NCI-H82 treated with DMSO at 0.1 percent for 48 hours (cell line): ENCODE results near the gene UBE2O.

Experiments
- DNase-seq: peaks from one replicate; lab custom pipeline; 2025; ENCODE audit not compliant: unreplicated experiment; lab: John Stamatoyannopoulos, UW

Gene UBE2O

DNA sequence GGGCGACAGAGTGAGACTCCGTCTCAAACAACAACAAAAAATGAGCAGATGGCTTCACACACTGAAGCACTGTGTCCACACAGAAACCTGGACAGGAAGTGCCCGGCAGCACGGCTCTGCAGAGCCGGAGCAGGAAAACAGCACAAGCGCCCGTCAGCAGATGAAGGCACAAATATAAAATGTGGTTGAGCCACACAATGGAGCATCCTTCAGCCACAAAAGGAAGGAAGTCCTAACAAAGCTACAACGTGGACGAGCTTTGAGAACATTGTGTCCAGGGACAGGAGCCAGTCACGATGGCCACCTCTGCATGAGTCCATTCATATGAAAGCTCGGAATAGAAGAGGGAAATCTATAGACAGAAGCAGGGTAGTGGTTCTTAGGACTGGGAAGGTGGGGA is 32.6 kb upstream of the UBE2O start:
- DNase-seq: no peak

DNA sequence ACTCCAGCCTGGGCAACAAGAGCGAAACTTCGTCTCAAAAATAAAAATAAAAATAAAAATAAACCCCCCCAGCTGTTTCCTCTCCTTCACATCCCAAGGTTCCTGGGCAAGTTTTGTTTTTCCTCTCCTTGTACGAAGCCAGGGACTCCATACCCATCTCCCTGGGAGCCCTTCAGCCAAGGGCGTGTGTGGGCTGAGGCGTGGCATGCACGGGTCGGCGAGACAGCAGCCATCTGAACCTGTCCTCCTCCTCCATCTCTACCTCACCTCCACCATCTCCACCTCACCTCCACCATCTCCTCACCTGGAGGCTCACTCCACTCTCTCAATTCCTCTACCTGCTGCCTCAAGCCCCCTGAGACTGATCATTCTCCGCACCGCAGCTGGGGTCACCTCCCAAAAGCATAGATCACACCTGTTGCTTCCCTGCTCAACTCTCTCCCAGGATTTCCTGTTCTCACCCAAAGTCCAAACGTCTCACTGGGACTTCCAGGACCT is 31.3 kb upstream of the UBE2O start:
- no peak for DNase-seq

DNA sequence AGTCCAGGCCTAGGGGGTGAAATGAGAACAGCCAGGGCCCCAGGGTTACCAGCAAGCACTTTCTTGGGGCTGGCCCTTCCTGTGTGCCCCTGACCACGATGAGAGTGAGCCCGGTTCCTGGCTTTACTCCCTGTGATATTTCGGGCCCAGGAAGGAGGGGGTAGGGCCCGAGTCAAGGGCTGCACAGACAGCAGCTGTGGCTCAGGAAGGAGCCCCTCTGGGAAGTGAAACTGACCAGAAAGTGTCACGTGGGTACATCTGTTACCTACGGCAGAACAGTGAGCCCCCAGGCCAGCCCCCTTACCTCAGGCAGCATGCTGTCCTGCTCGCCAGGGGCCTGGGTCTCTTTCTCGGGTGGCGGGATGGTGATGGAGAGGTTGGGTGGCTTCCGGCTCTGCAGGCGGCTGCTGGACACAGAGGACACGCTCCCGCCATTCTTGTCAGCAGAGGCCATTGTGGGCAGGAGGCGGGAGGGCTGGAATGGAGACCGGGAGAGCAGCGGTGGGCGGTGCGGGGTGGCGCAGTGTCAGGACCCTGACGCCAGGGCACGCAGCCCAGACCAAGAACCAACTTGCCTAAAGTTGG is 28.2 kb upstream of the UBE2O start:
- DNase-seq: no peak

DNA sequence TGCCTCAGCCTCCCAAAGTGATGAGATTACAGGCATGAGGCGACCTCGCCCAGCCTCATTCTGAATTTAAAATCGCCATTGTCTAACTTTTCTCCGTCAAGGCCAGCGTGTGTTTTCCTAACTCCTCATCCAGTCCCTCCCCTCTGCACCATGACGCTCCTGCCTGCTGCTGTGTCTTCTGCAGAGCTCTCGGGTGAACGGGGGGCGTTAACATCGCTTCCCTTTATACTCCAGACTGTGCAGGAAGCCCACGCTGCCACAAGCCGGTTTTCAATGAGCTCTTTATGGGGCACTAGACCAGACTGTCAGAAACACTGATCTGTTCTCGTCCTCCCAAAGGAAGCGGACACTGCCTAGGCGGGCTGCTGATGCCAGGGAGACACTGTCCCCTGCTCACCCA is 27.7 kb upstream of the UBE2O start:
- no peak for DNase-seq

DNA sequence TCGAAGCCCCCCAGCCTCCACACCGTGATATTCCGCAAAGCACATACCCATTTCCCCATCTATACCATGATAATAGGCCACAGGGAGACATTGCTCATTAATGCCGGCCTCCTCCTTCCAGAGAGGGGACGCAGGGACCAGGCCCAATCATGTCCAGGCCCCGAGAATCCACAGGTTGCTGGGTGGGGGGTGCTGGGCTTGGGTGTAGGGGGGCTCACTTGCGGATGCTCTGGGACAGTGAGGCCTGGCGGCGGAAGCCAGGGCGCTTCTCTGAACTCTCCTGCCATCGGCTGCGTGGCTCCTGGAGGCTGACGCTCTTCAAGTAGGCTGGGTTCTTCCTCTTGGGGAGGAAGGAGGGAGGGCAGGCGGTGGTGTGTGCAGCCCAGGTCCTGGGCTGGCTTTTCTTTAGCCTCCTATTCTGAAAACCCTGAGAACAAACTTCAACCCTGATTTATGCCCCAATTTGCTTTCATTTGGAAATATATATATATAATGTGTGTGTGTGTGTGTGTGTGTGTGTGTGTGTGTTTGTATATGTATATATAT is 26.6 kb upstream of the UBE2O start:
- no peak for DNase-seq

DNA sequence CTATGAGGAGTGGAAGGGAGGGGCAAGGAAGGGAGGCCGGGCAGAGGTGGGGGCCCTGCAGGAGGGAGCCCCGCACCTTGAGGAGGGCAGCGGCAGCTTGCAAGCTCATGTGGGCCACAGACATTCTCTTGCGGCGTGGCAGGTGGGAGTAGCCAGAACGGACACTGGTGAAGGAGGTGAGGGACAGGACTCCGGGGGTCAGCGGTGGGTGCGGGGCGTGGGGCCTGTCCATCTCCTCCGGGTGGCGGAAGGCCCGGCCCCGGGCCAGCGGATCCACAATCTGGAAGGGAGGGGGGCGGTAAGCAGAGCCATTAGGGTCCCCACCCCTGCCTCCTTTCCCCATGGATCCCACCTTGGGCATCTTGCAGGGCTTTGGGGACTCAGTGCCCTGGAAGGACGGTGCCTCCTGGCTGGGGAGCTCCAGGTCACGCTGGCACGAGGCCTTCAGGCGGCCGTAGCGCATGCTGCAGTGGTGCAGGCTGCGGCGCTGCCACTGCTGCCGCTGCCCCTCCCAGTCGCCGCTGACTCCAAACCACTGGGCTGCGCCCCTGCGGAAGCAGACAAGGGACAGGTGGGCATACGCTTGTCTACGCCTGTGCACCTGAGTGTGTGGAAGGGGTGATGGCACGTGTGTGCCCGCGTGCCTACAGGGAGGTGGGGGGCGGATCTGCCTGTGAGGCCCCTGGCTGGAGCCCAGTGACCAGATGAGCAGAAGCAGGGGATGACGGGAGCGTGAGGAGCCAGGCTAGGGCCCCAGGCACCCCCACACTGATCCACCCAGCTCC is 26.0 kb upstream of the UBE2O start:
- DNase-seq: no peak

DNA sequence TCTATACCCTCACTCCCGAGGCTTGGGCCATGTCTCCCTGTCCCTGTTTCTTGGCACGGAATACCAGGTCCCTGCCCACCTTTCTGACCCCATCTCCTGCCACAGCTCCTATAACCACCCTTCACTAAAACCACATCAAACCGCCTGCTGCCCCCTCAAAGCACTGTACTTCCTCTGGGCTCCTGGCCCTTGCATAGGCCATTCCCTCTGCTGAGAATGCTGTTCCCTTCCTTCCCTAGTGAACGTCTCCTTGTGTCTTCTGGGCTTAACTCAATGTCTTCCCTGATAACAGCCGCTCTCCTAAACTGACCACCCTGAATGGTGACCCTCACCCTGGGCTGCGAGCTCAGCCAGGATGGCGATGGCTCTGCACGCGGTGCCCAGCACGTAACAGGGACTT is 25.1 kb upstream of the UBE2O start:
- DNase-seq: no peak

DNA sequence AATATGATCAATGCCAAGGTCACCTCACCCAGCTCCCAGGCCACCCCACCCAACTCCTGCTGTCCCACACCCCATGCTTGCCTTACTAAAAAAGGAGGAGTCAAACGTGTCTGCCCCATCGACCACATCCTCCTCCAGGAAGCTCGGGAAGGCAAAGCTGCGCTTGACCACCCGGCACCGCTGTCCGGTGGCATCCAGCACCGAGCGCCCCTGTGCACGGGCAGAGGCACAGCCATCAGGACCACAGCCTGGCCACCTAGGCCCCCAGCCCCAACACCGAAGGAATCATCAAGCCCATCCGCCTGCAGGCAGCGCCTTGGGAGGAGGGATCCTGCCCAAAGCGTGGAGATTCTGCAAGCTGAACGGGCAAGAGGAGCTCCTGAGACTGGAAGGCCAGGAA is 24.6 kb upstream of the UBE2O start:
- DNase-seq: no peak

DNA sequence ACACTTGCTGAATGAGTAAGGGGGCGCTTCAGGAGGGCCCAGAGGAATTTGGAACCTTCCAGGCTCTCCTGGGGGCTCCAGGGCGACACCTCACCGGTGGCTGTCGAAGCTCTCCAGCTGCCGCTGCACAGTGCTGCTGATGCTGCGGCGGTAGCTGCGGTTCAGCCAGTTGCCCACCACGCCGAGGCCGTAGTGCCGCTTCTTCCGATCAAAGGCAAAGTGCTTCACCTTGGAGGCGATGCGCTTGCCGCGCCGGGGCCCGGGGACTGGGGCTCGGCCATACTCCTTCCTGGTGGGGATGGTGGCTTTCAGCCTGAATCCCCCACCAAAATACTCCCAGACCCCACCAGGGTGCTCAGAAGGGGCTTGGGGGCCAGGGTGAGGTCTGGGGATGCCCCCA is 23.8 kb upstream of the UBE2O start:
- no peak for DNase-seq

DNA sequence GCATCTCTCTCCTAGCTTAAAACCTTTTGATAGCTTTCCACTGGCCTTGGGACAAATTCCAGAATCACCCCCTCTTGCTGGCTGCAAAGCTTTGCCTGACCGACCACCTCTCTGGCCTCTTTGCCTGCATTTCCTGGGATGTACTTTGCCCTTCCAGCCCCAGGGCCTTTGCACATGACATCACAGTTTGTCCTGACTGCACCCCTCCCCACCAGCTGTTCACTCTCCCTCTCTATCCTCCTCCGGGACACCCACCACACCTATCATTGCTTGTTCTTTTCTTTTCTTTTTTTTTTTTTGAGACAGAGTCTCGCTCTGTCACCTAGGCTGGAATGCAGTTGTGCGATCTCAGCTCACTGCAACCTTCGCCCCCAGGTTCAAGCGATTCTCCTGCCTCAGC is 22.4 kb upstream of the UBE2O start:
- no peak for DNase-seq

DNA sequence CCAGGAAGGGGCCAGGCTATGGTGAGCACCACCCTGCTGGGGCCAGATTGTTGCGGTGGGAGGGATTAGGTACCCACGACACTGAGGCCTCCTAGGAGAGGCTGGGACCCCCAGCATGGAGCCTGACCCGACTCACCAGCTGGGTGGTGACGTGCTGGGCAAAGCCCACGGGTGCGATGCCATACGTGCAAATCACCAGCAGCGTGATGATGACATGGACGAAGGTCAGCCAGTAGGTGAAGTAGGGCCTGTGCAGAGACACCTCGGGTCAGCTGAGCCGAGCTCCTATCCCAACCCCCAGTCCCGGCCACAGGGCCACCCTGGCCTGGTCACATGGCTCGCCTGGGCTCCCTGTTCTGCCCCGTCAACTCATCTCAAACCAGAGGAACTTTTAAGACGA is 21.9 kb upstream of the UBE2O start:
- no peak for DNase-seq

DNA sequence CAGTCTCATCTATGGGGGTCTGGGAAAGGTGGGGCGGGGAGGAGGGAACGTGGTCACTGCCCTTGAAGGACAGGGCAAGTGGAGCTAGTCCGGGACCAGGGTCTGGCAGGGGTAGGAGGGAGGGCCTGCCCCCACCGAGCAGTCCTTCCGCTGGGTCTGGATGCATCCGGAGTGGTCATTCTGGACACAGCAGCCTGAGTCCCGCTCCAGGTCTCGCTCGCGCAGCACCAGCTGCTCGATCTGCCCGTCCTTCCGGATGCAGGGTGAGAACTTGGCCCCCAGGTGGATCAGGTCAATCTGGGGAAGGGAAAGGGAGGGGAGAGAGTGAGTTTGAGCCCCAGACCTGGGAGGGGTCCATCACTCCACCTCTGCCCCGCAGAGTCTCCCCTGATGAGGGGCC is 21.3 kb upstream of the UBE2O start:
- DNase-seq: no peak

DNA sequence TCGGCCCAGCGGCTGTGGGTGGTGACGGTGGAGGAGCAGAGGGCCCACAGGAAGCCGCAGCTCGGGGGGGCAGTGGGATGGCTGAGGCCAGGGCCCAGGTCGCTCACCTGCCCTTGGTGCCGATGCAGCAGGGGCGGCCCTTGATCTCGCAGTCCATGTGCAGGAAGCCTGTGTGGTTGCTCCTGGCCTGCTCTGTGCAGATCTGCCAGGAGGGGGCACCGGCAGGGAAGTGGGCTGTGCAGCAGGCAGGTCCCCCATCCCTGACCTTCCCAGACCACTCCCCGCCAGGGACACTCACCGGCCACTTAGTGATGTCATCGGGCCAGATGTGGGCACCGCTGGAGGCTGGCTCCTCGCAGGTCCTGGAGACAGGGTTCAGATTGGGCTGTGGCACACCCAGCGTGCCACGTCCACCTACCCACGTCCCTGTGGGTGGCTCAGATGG is 20.6 kb upstream of the UBE2O start:
- DNase-seq: no peak

DNA sequence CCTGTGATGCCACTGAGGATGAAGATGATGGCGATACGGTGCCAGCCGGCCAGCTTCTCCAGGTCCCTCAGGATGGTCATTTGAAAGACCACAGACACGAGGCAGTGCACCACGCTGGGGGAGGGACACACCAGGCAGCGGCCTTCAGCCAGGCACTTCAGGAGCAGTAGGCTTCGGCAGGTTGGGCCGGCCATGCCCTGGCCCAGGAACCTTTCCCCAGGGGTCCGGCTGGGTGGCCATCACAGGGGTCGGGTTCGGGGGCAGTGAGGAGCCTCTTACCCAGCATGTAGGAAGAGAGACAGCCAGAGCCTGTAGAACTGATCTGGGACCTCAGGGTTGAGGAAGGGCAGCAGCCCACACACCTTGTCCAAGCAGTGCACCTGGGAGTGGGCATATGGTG is 19.8 kb upstream of the UBE2O start:
- DNase-seq: no peak

DNA sequence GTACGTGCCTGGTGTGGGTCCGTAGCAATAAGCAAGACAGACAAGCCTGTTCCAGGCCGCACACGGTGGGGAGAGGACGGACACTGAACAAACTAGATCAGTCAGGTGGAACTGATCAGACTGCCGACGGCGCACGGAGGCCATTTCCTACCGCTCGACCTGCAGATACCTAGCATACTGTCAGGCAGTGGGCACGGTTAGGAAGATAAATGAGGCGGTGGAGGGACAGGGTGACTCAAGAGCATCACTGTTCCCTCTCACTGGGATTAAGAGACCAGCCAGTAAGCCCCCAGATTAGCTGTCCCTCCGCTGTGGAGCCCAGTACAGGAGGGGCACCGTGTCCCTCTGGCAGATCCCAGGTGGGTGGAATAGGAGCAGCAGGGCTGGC is 19.3 kb upstream of the UBE2O start:
- no peak for DNase-seq

DNA sequence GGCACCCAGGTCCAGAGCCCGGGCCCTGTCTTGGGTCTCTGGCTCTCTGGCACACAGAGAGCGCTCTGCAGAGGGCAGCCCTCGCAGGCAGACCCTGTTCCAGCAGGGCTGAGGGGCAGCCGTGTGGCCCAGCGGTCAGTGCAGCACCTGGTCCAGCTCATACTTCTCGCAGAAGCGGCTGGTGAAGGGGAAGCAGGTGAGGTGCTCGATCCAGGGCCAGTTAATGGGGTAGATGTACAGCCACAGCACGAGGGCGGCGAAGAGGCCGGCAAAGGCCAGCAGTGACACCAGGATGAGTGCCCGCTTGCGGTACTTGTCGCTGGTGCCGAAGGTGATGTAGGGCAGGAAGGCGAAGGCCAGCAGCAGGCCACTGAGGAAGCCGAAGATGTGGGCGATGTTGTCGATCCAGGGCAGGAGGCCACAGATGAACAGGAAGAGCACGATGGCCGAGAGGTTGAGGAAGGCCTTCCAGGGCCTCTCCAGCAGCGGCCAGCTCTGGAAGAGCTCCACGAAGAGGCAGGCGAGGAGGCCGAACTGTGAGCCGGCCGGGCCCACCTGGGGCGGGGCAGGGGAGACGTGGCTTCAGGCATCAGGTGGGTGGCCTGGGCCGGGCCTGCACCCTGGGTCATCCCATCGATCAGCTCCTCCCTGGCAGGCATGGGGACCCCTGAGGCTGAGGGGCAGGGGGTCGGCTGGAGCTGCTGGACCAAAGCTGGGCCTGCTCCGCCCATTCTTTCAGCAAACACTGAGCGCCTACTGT is 18.7 kb upstream of the UBE2O start:
- no peak for DNase-seq

DNA sequence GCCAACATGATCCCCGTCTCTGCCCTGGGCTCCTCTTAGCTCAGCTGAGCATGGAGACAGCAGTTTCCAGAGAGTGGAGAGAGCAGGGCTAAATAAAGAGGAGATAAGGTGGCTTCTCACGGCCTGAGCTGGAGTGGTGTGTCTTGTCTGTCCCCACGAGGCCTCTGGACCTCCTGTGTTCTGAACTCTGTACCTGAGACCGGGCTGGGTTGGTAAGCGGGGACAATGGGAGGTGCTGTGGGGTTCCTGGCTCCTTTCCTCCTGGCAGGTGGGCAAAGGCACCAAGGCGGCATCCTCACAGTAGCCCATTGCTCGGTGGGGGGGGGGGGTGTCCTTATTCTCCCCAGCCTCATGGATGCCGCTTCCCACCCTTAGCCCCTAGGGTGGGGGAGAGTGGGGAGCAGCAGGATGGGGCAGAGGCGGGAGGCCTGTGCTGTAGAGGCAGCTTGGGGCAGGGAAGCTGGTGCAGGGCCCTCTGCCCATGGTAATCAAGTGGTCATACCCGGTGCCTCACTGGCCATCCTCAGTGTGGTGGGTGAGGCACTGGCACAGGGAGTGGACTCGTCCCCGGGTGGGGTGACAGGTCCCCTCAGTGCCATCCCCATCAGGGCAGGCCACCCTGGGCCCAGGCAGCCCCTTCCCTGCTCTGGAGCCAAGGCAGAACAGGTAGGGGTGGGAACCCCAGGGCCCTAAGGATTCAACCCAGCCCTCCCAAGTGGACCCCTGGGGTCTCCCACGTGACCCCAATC is 17.2 kb upstream of the UBE2O start:
- no peak for DNase-seq

DNA sequence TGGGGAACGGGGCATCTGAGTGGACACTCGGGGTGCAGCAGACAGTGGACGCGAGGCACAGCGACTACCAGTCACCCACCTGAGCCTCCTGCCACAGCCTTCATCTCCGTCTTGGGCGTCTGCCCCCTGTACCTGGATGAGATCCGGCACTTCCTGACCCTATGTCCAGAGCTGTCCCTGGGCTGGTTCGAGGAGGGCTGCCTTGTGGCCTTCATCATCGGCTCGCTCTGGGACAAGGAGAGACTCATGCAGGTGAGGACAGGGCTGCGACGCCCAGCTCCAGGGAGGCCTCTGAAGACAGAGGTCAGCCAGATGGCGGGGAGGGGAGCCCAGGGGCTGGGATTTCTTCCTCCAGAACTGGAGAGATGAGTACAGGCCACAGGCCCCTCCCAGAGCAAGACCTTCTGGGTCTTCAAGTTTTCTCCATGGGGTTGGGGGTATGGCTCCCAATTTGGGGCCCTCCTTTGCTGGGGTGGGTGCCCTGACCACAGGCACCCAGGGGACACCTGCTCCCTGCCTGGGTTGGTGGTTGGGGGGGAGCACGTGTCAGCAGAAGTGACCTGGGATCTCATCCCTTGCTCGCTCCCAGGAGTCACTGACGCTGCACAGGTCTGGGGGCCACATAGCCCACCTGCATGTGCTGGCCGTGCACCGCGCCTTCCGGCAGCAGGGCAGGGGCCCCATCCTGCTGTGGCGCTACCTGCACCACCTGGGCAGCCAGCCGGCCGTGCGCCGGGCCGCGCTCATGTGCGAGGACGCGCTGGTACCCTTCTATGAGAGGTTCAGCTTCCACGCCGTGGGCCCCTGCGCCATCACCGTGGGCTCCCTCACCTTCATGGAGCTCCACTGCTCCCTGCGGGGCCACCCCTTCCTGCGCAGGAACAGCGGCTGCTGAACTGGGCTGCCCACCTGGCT is 16.4 kb upstream of the UBE2O start:
- DNase-seq: no peak

DNA sequence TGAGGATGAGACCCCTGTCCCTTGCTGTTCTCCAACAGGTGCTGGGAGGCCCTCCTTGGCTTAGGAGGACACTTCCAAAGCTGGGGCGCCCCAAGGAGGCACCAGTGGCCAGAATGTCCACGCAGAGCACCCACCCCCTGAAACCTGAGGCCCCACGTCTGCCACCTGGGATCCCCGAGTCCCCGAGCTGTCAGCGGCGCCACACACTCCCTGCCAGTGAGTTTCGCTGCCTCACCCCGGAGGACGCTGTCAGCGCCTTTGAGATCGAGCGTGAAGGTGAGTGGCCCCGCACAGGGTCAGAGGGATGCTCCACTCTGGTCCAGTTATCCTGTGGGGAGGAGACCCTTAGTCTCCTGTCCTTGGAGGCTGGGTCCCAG is 15.7 kb upstream of the UBE2O start:
- no peak for DNase-seq
